SK-N-MC (cell line): Measurements from ENCODE around the gene PARD3.

Experiments
- EZH2 ChIP-seq: fragments of 200-600 bp; sonication (generic); IDR thresholded peaks from one replicate; pipeline ENCODE4 v1.6.1; 2017; ENCODE audit warnings: antibody characterized with exemption
- FOXP2 ChIP-seq: optimal IDR thresholded peaks from 2 replicates; pipeline ENCODE3; 2011; ENCODE audit warnings: mild to moderate bottlenecking, moderate library complexity; ENCODE audit not compliant: insufficient read depth; ENCODE audit errors: extremely low read length, control extremely low read depth
- POLR2AphosphoS5 ChIP-seq: IDR thresholded peaks from 2 replicates; pipeline ENCODE4 v1.6.1; 2012; ENCODE audit warnings: mild to moderate bottlenecking, low read depth, low read length, borderline replicate concordance

- no peak for TF ChIP-seq EZH2
- TF ChIP-seq POLR2AphosphoS5 = no peak
- no peak for TF ChIP-seq FOXP2
These were observed 636.3 kb downstream of the PARD3 start for GRCh38 chr10:34178756-34179155.
